Naive thymus-derived CD4-positive, alpha-beta T cell (primary cell): Measurements from ENCODE around the gene DYSF. TPM values are rescaled to one million over a fixed set of nuclear protein-coding genes. Genes with fewer than 3 reads are reported as not detected.

Experiments
- ATAC-seq: fragments of 150-1000 bp; cut with Tn5 transposase; 2 replicates; pipeline ENCODE4 v1.10.0; 2021; ENCODE audit warnings: mild to moderate bottlenecking, moderate library complexity
- CTCF ChIA-PET: fragments of 350-600 bp; sonication (Branson Sonifier 250); formaldehyde crosslinking; loops from one replicate; lab custom pipeline; 2021; ENCODE audit warnings: antibody characterized with exemption; lab: Charles Lee
- POLR2A ChIA-PET: fragments of 350-600 bp; sonication (Branson Sonifier 250); formaldehyde crosslinking; loops from one replicate; lab custom pipeline; 2021; ENCODE audit warnings: antibody characterized with exemption, inconsistent platforms; lab: Charles Lee
- DNase-seq, 9 donors: peaks; one replicate each; pipeline versions ENCODE4 v3.0.0 to v3.0.0-alpha.2; 2020 to 2022; ENCODE audit warnings: mixed read lengths in 1 of 9
- H3K27ac ChIP-seq: one replicate; pipeline ENCODE4 v1.7.0; 2013; ENCODE audit warnings: mild to moderate bottlenecking, low read depth, low read length, moderate library complexity
- H3K27me3 ChIP-seq, 2 donors: one replicate each; pipeline ENCODE4 v1.7.0; 2013; ENCODE audit warnings: low read length in 2 of 2, mild to moderate bottlenecking in 2 of 2, moderate library complexity in 2 of 2; ENCODE audit not compliant: control insufficient read depth in 2 of 2, insufficient read depth in 2 of 2
- H3K36me3 ChIP-seq, 3 experiments: 1 replicate in 2 of 3; 2 replicates in 1 of 3; pipeline ENCODE4 v1.7.0; 2013; ENCODE audit warnings: low read length in 3 of 3, mild to moderate bottlenecking in 3 of 3, moderate library complexity in 1 of 3; ENCODE audit not compliant: insufficient read depth in 3 of 3, control insufficient read depth in 2 of 3
- H3K4me1 ChIP-seq, 2 donors: one replicate each; pipeline ENCODE4 v1.7.0; 2013; ENCODE audit warnings: low read length in 2 of 2, mild to moderate bottlenecking in 2 of 2, moderate library complexity in 1 of 2; ENCODE audit not compliant: control insufficient read depth in 2 of 2, insufficient read depth in 2 of 2
- H3K4me3 ChIP-seq: 2 replicates; pipeline ENCODE4 v1.7.0; 2013; ENCODE audit warnings: mild to moderate bottlenecking, low read length
- H3K9me3 ChIP-seq, 3 experiments: 1 replicate in 2 of 3; 2 replicates in 1 of 3; pipeline ENCODE4 v1.7.0; 2013; ENCODE audit warnings: low read length in 3 of 3; ENCODE audit not compliant: control insufficient read depth in 2 of 3
- H3K27ac Mint-ChIP-seq, 9 donors: one replicate each; pipeline ENCODE4 v1.8.0; 2020 to 2022; ENCODE audit warnings: mixed read lengths in 9 of 9, mild to moderate bottlenecking in 8 of 9, moderate library complexity in 5 of 9, inconsistent platforms in 2 of 9
- H3K27me3 Mint-ChIP-seq, 5 donors: one replicate each; pipeline ENCODE4 v1.8.0; 2021 to 2022; ENCODE audit warnings: mixed read lengths in 5 of 5, mild to moderate bottlenecking in 1 of 5
- H3K36me3 Mint-ChIP-seq, 5 donors: one replicate each; pipeline ENCODE4 v1.8.0; 2020 to 2022; ENCODE audit warnings: mixed read lengths in 5 of 5, mild to moderate bottlenecking in 3 of 5, inconsistent platforms in 1 of 5
- H3K4me1 Mint-ChIP-seq, 7 donors: one replicate each; pipeline ENCODE4 v1.8.0; 2020 to 2022; ENCODE audit warnings: mixed read lengths in 7 of 7, mild to moderate bottlenecking in 3 of 7, inconsistent platforms in 1 of 7
- H3K4me3 Mint-ChIP-seq, 10 donors: one replicate each; pipeline ENCODE4 v1.8.0; 2020 to 2022; ENCODE audit warnings: mild to moderate bottlenecking in 10 of 10, mixed read lengths in 10 of 10, moderate library complexity in 6 of 10, inconsistent platforms in 2 of 10
- H3K9me3 Mint-ChIP-seq, 11 donors: one replicate each; pipeline ENCODE4 v1.8.0; 2020 to 2022; ENCODE audit warnings: mixed read lengths in 11 of 11, mild to moderate bottlenecking in 4 of 11, inconsistent platforms in 1 of 11, moderate library complexity in 1 of 11
- intact Hi-C, 2 donors: fragments of 100-400 bp; cut with micrococcal nuclease; formaldehyde crosslinking; loops; one replicate each; pipeline ENCODE4 v1.15.1; 2023
- polyA plus RNA-seq, 2 donors: library from polyadenylated mRNA; unstranded; fragments of 300-500 nt; fragmentation: Illumina TruSeq; gene quantifications; one replicate each; pipeline ENCODE4 v1.2.3, GENCODE V29; 2021
- total RNA-seq, 6 experiments: library from RNA in 5 of 6; stranded (reverse) in 5 of 6; gene quantifications; 1 replicate in 5 of 6; 2 replicates in 1 of 6; pipeline ENCODE4 v1.2.3 and lab custom pipeline; 2021 to 2026

Gene DYSF
- total and polyA plus RNA-seq, 7 experiments from 2014 or later: 0.14 to 28.2 (median 0.32) TPM; not detected in 2

- no peak overlapping the region for H3K4me3 ChIP-seq
- POLR2A ChIA-PET: no interaction called here
- no peaks in the 10 kb centered on the region for H3K27me3 ChIP-seq
- DNase-seq (no peak), ATAC-seq (no peak)
- Mint-ChIP-seq H3K36me3 (no peaks in the 10 kb centered on the region), H3K27me3 (no peaks in the 10 kb centered on the region), H3K4me1 (no peaks in the 10 kb centered on the region), H3K27ac (no peak overlapping the region), H3K4me3 (no peak overlapping the region), H3K9me3 (no peaks in the 10 kb centered on the region)
- no peak overlapping the region for H3K27ac ChIP-seq
- CTCF ChIA-PET: no interaction called here
- H3K36me3 ChIP-seq: no peaks in the 10 kb centered on the region
- H3K9me3 ChIP-seq: no peaks in the 10 kb centered on the region
- intact Hi-C loops: no loop called here
- H3K4me1 ChIP-seq: no peaks in the 10 kb centered on the region
These were observed 135.3 kb downstream of the DYSF start for GRCh38 chr2:71588497-71589170.

GRCh38 chr2:71589763-71590162 is 136.4 kb downstream of the DYSF start:
- Histone ChIP-seq H3K4me3 (no peak overlapping the region), H3K27ac (no peak overlapping the region), H3K36me3 (no peaks in the 10 kb centered on the region), H3K9me3 (no peaks in the 10 kb centered on the region), H3K4me1 (no peaks in the 10 kb centered on the region), H3K27me3 (no peaks in the 10 kb centered on the region)
- Mint-ChIP-seq H3K9me3 (no peaks in the 10 kb centered on the region), H3K36me3 (no peaks in the 10 kb centered on the region), H3K4me3 (no peak overlapping the region), H3K4me1 (no peaks in the 10 kb centered on the region), H3K27ac (no peak overlapping the region), H3K27me3 (no peaks in the 10 kb centered on the region)
- intact Hi-C loops: no loop called here
- no peak for ATAC-seq
- POLR2A ChIA-PET: no interaction called here
- no peak for DNase-seq
- CTCF ChIA-PET: no interaction called here

- CTCF ChIA-PET: no interaction called here
- Histone ChIP-seq H3K27me3 (no peaks in the 10 kb centered on the region), H3K9me3 (no peaks in the 10 kb centered on the region), H3K4me3 (no peak overlapping the region), H3K4me1 (no peaks in the 10 kb centered on the region), H3K36me3 (no peaks in the 10 kb centered on the region), H3K27ac (no peak overlapping the region)
- no peaks in the 10 kb centered on the region for H3K9me3 Mint-ChIP-seq
- H3K4me1 Mint-ChIP-seq: no peaks in the 10 kb centered on the region
- intact Hi-C loops: no loop called here
- no peaks in the 10 kb centered on the region for H3K27me3 Mint-ChIP-seq
- no peak overlapping the region for H3K4me3 Mint-ChIP-seq
- POLR2A ChIA-PET: no interaction called here
- H3K27ac Mint-ChIP-seq: no peak overlapping the region
- no peak for DNase-seq
- H3K36me3 Mint-ChIP-seq: no peaks in the 10 kb centered on the region
- ATAC-seq: no peak
These were observed 137.7 kb downstream of the DYSF start for GRCh38 chr2:71591044-71591443.

GRCh38 chr2:71592181-71592711 is 138.9 kb downstream of the DYSF start:
- Histone ChIP-seq H3K27me3 (no peaks in the 10 kb centered on the region), H3K9me3 (no peaks in the 10 kb centered on the region), H3K36me3 (no peaks in the 10 kb centered on the region), H3K4me1 (no peaks in the 10 kb centered on the region), H3K4me3 (no peak overlapping the region), H3K27ac (no peak overlapping the region)
- no peaks in the 10 kb centered on the region for H3K27me3 Mint-ChIP-seq
- H3K4me1 Mint-ChIP-seq: no peaks in the 10 kb centered on the region
- H3K4me3 Mint-ChIP-seq: no peak overlapping the region
- ATAC-seq: no peak
- H3K36me3 Mint-ChIP-seq: no peaks in the 10 kb centered on the region
- intact Hi-C loops: no loop called here
- no peaks in the 10 kb centered on the region for H3K9me3 Mint-ChIP-seq
- DNase-seq: no peak
- CTCF ChIA-PET: no interaction called here
- POLR2A ChIA-PET: no interaction called here
- H3K27ac Mint-ChIP-seq: no peak overlapping the region

- Histone ChIP-seq H3K4me3 (no peak overlapping the region), H3K36me3 (no peaks in the 10 kb centered on the region), H3K4me1 (no peaks in the 10 kb centered on the region), H3K27me3 (no peaks in the 10 kb centered on the region), H3K27ac (no peak overlapping the region), H3K9me3 (no peaks in the 10 kb centered on the region)
- CTCF ChIA-PET: no interaction called here
- Mint-ChIP-seq H3K27me3 (peaks cover 0 to 8% (median 4%) of the 10 kb centered on the region in 5 donors), H3K4me3 (no peak overlapping the region), H3K27ac (no peak overlapping the region), H3K9me3 (peaks cover 0 to 1% (median 0%) of the 10 kb centered on the region in 11 donors), H3K4me1 (no peaks in the 10 kb centered on the region), H3K36me3 (no peaks in the 10 kb centered on the region)
- no peak for DNase-seq
- intact Hi-C loops: no loop called here
- POLR2A ChIA-PET: no interaction called here
- no peak for ATAC-seq
These were observed 142.2 kb downstream of the DYSF start for GRCh38 chr2:71595569-71595968.

- CTCF ChIA-PET: no interaction called here
- POLR2A ChIA-PET: no interaction called here
These were observed 142.7 kb downstream of the DYSF start for GRCh38 chr2:71596011-71596410.

GRCh38 chr2:71597756-71598155 is 144.4 kb downstream of the DYSF start:
- DNase-seq (no peak), ATAC-seq (no peak)
- intact Hi-C loops: no loop called here
- no peaks in the 10 kb centered on the region for H3K4me1 Mint-ChIP-seq
- POLR2A ChIA-PET: no interaction called here
- no peaks in the 10 kb centered on the region for H3K36me3 ChIP-seq
- H3K27ac ChIP-seq: no peak overlapping the region
- H3K27me3 ChIP-seq: no peaks in the 10 kb centered on the region
- H3K4me3 Mint-ChIP-seq: no peak overlapping the region
- no peaks in the 10 kb centered on the region for H3K9me3 ChIP-seq
- H3K36me3 Mint-ChIP-seq: no peaks in the 10 kb centered on the region
- H3K9me3 Mint-ChIP-seq: peaks cover 0 to 2% (median 0%) of the 10 kb centered on the region in 11 donors
- H3K27ac Mint-ChIP-seq: no peak overlapping the region
- H3K4me1 ChIP-seq: no peaks in the 10 kb centered on the region
- no peak overlapping the region for H3K4me3 ChIP-seq
- CTCF ChIA-PET: no interaction called here
- H3K27me3 Mint-ChIP-seq: peaks cover 0 to 14% (median 4%) of the 10 kb centered on the region in 5 donors

More at GRCh38 chr2:71596011-71596410, 142.7 kb downstream of the DYSF start:
- Histone ChIP-seq H3K9me3 (no peaks in the 10 kb centered on the region), H3K27me3 (no peaks in the 10 kb centered on the region), H3K36me3 (no peaks in the 10 kb centered on the region), H3K4me1 (no peaks in the 10 kb centered on the region), H3K27ac (no peak overlapping the region), H3K4me3 (no peak overlapping the region)
- no peak for DNase-seq
- Mint-ChIP-seq H3K36me3 (no peaks in the 10 kb centered on the region), H3K27ac (no peak overlapping the region), H3K4me3 (no peak overlapping the region), H3K9me3 (peaks cover 0 to 2% (median 0%) of the 10 kb centered on the region in 11 donors), H3K27me3 (peaks cover 0 to 12% (median 4%) of the 10 kb centered on the region in 5 donors), H3K4me1 (no peaks in the 10 kb centered on the region)
- intact Hi-C loops: no loop called here
- ATAC-seq: no peak
